ENCODE data around the gene TCF19. TPM values are rescaled to one million over a fixed set of nuclear protein-coding genes. Genes with fewer than 3 reads are reported as not detected.

Gene TCF19
- total and polyA plus RNA-seq, 2 experiments from 2014 or later, result 8.3 to 11.1 TPM

DNA sequence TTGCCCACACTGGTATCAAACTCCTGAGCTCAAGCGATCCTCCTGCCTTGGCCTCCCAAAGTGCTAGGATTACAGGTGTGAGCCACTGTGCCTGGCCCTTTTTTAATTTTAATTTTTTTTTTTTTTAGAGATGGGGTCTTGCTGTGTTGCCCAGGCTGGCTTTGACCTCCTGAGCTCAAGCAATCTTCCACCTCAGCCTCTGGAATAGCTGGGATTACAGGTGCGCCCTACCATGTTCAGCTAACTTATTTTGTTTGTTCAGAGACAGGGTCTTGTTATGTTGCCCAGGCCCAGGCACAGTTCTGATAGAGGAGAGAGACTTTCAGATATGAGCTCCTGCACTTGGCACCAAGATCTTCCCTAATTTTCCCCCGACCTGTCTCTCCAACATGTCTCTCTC lies 27.6 kb upstream of the TCF19 start (continued):
- TF ChIP-seq, protein P1, sequence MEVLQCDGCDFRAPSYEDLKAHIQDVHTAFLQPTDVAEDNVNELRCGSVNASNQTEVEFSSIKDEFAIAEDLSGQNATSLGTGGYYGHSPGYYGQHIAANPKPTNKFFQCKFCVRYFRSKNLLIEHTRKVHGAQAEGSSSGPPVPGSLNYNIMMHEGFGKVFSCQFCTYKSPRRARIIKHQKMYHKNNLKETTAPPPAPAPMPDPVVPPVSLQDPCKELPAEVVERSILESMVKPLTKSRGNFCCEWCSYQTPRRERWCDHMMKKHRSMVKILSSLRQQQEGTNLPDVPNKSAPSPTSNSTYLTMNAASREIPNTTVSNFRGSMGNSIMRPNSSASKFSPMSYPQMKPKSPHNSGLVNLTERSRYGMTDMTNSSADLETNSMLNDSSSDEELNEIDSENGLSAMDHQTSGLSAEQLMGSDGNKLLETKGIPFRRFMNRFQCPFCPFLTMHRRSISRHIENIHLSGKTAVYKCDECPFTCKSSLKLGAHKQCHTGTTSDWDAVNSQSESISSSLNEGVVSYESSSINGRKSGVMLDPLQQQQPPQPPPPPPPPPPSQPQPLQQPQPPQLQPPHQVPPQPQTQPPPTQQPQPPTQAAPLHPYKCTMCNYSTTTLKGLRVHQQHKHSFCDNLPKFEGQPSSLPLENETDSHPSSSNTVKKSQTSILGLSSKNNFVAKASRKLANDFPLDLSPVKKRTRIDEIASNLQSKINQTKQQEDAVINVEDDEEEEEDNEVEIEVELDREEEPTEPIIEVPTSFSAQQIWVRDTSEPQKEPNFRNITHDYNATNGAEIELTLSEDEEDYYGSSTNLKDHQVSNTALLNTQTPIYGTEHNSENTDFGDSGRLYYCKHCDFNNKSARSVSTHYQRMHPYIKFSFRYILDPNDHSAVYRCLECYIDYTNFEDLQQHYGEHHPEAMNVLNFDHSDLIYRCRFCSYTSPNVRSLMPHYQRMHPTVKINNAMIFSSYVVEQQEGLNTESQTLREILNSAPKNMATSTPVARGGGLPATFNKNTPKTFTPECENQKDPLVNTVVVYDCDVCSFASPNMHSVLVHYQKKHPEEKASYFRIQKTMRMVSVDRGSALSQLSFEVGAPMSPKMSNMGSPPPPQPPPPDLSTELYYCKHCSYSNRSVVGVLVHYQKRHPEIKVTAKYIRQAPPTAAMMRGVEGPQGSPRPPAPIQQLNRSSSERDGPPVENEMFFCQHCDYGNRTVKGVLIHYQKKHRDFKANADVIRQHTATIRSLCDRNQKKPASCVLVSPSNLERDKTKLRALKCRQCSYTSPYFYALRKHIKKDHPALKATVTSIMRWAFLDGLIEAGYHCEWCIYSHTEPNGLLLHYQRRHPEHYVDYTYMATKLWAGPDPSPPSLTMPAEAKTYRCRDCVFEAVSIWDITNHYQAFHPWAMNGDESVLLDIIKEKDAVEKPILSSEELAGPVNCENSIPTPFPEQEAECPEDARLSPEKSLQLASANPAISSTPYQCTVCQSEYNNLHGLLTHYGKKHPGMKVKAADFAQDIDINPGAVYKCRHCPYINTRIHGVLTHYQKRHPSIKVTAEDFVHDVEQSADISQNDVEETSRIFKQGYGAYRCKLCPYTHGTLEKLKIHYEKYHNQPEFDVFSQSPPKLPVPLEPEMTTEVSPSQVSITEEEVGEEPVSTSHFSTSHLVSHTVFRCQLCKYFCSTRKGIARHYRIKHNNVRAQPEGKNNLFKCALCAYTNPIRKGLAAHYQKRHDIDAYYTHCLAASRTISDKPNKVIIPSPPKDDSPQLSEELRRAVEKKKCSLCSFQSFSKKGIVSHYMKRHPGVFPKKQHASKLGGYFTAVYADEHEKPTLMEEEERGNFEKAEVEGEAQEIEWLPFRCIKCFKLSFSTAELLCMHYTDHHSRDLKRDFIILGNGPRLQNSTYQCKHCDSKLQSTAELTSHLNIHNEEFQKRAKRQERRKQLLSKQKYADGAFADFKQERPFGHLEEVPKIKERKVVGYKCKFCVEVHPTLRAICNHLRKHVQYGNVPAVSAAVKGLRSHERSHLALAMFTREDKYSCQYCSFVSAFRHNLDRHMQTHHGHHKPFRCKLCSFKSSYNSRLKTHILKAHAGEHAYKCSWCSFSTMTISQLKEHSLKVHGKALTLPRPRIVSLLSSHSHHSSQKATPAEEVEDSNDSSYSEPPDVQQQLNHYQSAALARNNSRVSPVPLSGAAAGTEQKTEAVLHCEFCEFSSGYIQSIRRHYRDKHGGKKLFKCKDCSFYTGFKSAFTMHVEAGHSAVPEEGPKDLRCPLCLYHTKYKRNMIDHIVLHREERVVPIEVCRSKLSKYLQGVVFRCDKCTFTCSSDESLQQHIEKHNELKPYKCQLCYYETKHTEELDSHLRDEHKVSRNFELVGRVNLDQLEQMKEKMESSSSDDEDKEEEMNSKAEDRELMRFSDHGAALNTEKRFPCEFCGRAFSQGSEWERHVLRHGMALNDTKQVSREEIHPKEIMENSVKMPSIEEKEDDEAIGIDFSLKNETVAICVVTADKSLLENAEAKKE (CRISPR knock-in tag; IDR thresholded peaks at IDR 0.05), result no peak
- TF ChIP-seq, protein P2, sequence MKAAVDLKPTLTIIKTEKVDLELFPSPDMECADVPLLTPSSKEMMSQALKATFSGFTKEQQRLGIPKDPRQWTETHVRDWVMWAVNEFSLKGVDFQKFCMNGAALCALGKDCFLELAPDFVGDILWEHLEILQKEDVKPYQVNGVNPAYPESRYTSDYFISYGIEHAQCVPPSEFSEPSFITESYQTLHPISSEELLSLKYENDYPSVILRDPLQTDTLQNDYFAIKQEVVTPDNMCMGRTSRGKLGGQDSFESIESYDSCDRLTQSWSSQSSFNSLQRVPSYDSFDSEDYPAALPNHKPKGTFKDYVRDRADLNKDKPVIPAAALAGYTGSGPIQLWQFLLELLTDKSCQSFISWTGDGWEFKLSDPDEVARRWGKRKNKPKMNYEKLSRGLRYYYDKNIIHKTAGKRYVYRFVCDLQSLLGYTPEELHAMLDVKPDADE (IDR thresholded peaks at IDR 0.05), result no peak
- TF ChIP-seq EZH2phosphoT487 (IDR thresholded peaks at IDR 0.05; ENCODE audit: unreplicated experiment), result no peak
- TF ChIP-seq ZNF114 (CRISPR knock-in tag; IDR thresholded peaks at IDR 0.05), result no peak

DNA sequence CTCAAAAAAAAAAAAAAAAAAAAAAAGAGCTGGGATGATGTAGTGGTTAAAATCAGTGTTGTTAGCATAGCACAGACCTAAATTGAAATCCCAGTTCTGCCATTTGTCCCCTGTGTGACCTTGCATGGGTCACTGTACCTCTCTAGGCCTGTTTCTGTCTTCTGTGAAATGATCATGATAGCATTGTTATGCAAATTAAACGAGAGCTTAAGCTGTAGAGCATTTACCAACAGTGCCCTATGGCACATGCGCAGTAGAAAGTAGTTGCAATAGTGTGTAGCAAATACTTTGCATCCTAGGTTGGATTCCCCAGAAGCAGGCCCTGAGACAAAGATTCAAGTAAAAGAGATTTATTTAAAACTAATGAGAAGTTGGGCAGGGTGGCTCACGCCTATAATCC lies 26.8 kb upstream of the TCF19 start:
- Histone ChIP-seq H3K4me1 (ENCODE audit: insufficient read depth) (0 out of 2 replicates have a peak, but pooled peaks cover 4% of the 10 kb centered on the region), H3K9me2 (ENCODE audit: insufficient read depth) (no peaks in the 10 kb centered on the region), H3K36me3 (ENCODE audit: insufficient read depth) (no peaks in the 10 kb centered on the region), H3F3A (replicated peaks; ENCODE audit: low read depth) (0 out of 2 replicates have a peak, but pooled peaks cover 4% of the 10 kb centered on the region), H3K4me3 (no peak overlapping the region), H2AFZ (no peak overlapping the region), H4K20me1 (replicated peaks; ENCODE audit: insufficient read depth) (no peaks in the 10 kb centered on the region), H3K27ac (ENCODE audit: low read depth) (no peak overlapping the region), H3K27me3 (ENCODE audit: insufficient read depth) (no peaks in the 10 kb centered on the region), H3K4me2 (no peak overlapping the region), H3K79me2 (replicated peaks; ENCODE audit: insufficient read depth) (no peaks in the 10 kb centered on the region)
- Mint-ChIP-seq H3K27me3 (ENCODE audit: insufficient read depth, low read depth, poor library complexity) (no peaks in the 10 kb centered on the region), H3K27ac (no peak overlapping the region), H3K9me3 (no peaks in the 10 kb centered on the region; the same call in 1 of the 3 replicates), H3K4me3 (no peak overlapping the region), H3K36me3 (ENCODE audit: low read depth) (no peaks in the 10 kb centered on the region), H3K4me1 (peaks cover 16% of the 10 kb centered on the region)
- ATAC-seq, result no peak
- TF ChIP-seq EZH2 (IDR thresholded peaks at IDR 0.05; ENCODE audit: low read depth, unreplicated experiment) (no peak), NANOG (IDR thresholded peaks at IDR 0.05; ENCODE audit: borderline replicate concordance) (no peak), CREB1 (CRISPR knock-in tag; IDR thresholded peaks at IDR 0.05; ENCODE audit: low read depth) (no peak), POLR2AphosphoS5 (IDR thresholded peaks at IDR 0.05; ENCODE audit: low read depth) (no peak), STAT1 (IDR thresholded peaks at IDR 0.05; ENCODE audit: unreplicated experiment) (no peak)
- TF ChIP-seq, protein P1 (CRISPR knock-in tag; IDR thresholded peaks at IDR 0.05), result no peak
- no peak for DNase-seq (ENCODE audit: low spot score)

All from GM23338 (cell line).